HG03280 (cell line): ENCODE results near the gene BSPH1.
"Not testable (repeated sequence)": the region's sequence is repeated elsewhere in the genome, so short reads cannot be mapped to it uniquely, and the experiment has no call there.

Source experiments
- ATAC-seq: cut with Tn5 transposase; IDR thresholded peaks from one replicate; pipeline ENCODE4 v1.9.1; 2021; ENCODE audit warnings: mild to moderate bottlenecking, moderate library complexity; ENCODE audit not compliant: unreplicated experiment

The BSPH1 gene

GRCh38 chr19:47928581-47928980 is 63.4 kb downstream of the BSPH1 start:
- not testable (repeated sequence) for ATAC-seq

- not testable (repeated sequence) for ATAC-seq
Measured at GRCh38 chr19:47920107-47920506, 71.9 kb downstream of the BSPH1 start.
